ENCODE results near the gene ATP6V0A4. TPM values are rescaled to one million over a fixed set of nuclear protein-coding genes. Genes with fewer than 3 reads are reported as not detected.
"Not testable (repeated sequence)": the region's sequence is repeated elsewhere in the genome, so short reads cannot be mapped to it uniquely, and the experiment has no call there.

Gene ATP6V0A4
- total and polyA plus RNA-seq, 3 experiments from 2014 or later: not detected

DNA sequence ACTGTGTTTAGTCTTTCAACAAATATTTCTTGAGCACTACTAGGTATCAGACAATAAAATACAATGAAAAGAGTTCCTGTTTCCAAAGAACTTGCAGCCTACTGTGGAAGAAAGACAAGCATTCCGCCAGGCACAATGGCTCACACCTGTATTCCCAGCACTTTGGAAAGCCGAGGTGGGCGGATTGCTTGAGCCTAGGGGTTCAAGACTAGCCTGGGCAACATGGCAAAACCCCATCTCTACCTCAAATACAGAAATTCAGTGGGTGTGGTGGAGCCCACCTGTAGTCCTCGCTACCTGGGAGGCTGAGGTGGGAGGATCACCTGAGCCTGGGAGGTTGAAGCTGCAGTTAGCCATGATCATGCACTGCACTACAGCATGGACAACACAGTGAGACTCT lies 102.9 kb downstream of the ATP6V0A4 start:
- H3K4me3 ChIP-seq (ENCODE audit: low read length): no peak overlapping the region
- no peaks in the 10 kb centered on the region for H3K9me3 ChIP-seq (ENCODE audit: low read length)
- H3K4me1 Mint-ChIP-seq: no peaks in the 10 kb centered on the region
- ChIA-PET CTCF (no interaction called here), POLR2A (no interaction called here)
- H3K9me3 Mint-ChIP-seq: no peaks in the 10 kb centered on the region
- H3K27ac Mint-ChIP-seq: no peak overlapping the region
- H3K4me3 Mint-ChIP-seq: no peak overlapping the region
- H3K27me3 Mint-ChIP-seq: peaks cover 3 to 16% of the 10 kb centered on the region in 2 donors
- no peaks in the 10 kb centered on the region for H3K4me1 ChIP-seq (ENCODE audit: insufficient read depth, low read length)
- H3K27ac ChIP-seq (ENCODE audit: low read depth, low read length): no peak overlapping the region
- no peaks in the 10 kb centered on the region for H3K36me3 ChIP-seq (ENCODE audit: insufficient read depth, low read length)
- DNase-seq: no peak
- H3K36me3 Mint-ChIP-seq: no peaks in the 10 kb centered on the region
- no peaks in the 10 kb centered on the region for H3K27me3 ChIP-seq (ENCODE audit: insufficient read depth, low read length, poor library complexity, severe bottlenecking)

DNA sequence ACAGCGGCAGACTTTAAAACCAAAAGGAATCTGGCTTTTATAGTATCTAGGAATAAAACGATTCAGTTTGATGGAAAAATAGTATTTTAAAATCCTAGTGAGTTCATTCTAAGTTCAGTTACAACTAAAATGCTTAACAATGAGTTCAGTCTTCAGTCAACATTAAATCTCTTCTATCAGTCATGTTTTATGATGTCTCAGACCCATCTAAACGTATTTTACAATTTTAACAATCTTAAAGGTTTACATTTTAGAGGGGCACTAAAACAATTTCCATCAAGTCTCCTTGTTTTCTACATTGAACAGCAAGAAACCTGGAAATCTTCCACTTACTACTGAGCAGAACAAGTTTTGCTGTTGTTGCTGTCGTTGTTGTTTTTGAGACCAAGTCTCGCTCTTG lies 106.8 kb downstream of the ATP6V0A4 start:
- Mint-ChIP-seq H3K36me3 (no peaks in the 10 kb centered on the region), H3K9me3 (no peaks in the 10 kb centered on the region), H3K4me1 (no peaks in the 10 kb centered on the region), H3K27ac (no peak overlapping the region), H3K4me3 (no peak overlapping the region), H3K27me3 (peaks cover 5 to 21% of the 10 kb centered on the region in 2 donors)
- no peaks in the 10 kb centered on the region for H3K9me3 ChIP-seq (ENCODE audit: low read length)
- no peaks in the 10 kb centered on the region for H3K27me3 ChIP-seq (ENCODE audit: insufficient read depth, low read length, poor library complexity, severe bottlenecking)
- CTCF ChIA-PET: no interaction called here
- no peaks in the 10 kb centered on the region for H3K36me3 ChIP-seq (ENCODE audit: insufficient read depth, low read length)
- POLR2A ChIA-PET: no interaction called here
- H3K27ac ChIP-seq (ENCODE audit: low read depth, low read length): no peak overlapping the region
- H3K4me1 ChIP-seq (ENCODE audit: insufficient read depth, low read length): no peaks in the 10 kb centered on the region
- no peak overlapping the region for H3K4me3 ChIP-seq (ENCODE audit: low read length)
- DNase-seq: no peak

DNA sequence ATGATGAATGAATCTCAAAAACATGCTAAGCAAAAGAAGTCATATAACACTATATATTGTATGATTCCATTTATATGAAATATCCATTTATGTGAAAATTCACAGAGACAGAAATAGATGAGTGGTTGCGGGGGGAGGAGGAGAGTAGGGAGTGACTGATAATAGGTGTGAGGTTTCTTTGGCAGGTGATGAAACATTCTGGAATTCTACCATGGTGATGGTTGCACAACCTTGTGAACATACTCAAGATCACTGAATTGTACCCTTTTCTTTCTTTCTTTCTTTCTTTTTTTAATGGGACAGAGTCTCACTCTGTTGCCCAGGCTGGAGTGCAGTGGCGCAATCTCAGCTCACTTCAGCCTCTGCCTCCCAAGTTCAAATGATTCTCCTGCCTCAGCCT lies 107.5 kb downstream of the ATP6V0A4 start:
- H3K27ac Mint-ChIP-seq: no peak overlapping the region
- CTCF ChIA-PET: no interaction called here

GRCh38 chr7:138688037-138688436 lies 110.0 kb downstream of the ATP6V0A4 start:
- H3K4me3 ChIP-seq (ENCODE audit: low read length); H3K36me3 ChIP-seq (ENCODE audit: insufficient read depth, low read length); CTCF ChIA-PET; H3K27ac Mint-ChIP-seq; H3K4me3 Mint-ChIP-seq; H3K27ac ChIP-seq (ENCODE audit: low read depth, low read length); H3K9me3 ChIP-seq (ENCODE audit: low read length); H3K9me3 Mint-ChIP-seq; H3K27me3 ChIP-seq (ENCODE audit: insufficient read depth, low read length, poor library complexity, severe bottlenecking); POLR2A ChIA-PET; H3K4me1 Mint-ChIP-seq; H3K36me3 Mint-ChIP-seq; DNase-seq; H3K4me1 ChIP-seq (ENCODE audit: insufficient read depth, low read length): not testable (repeated sequence)
- H3K27me3 Mint-ChIP-seq: peaks cover 8 to 23% of the 10 kb centered on the region in 2 donors

More for the DNA sequence above, 107.5 kb downstream of the ATP6V0A4 start:
- POLR2A ChIA-PET: no interaction called here
- Histone ChIP-seq H3K9me3 (ENCODE audit: low read length) (no peaks in the 10 kb centered on the region), H3K27me3 (ENCODE audit: insufficient read depth, low read length, poor library complexity, severe bottlenecking) (no peaks in the 10 kb centered on the region), H3K27ac (ENCODE audit: low read depth, low read length) (no peak overlapping the region), H3K4me3 (ENCODE audit: low read length) (no peak overlapping the region), H3K36me3 (ENCODE audit: insufficient read depth, low read length) (no peaks in the 10 kb centered on the region), H3K4me1 (ENCODE audit: insufficient read depth, low read length) (no peaks in the 10 kb centered on the region)
- no peaks in the 10 kb centered on the region for H3K4me1 Mint-ChIP-seq
- no peak overlapping the region for H3K4me3 Mint-ChIP-seq
- no peaks in the 10 kb centered on the region for H3K36me3 Mint-ChIP-seq
- peaks cover 5 to 21% of the 10 kb centered on the region in 2 donors for H3K27me3 Mint-ChIP-seq
- no peaks in the 10 kb centered on the region for H3K9me3 Mint-ChIP-seq
- DNase-seq: no peak

DNA sequence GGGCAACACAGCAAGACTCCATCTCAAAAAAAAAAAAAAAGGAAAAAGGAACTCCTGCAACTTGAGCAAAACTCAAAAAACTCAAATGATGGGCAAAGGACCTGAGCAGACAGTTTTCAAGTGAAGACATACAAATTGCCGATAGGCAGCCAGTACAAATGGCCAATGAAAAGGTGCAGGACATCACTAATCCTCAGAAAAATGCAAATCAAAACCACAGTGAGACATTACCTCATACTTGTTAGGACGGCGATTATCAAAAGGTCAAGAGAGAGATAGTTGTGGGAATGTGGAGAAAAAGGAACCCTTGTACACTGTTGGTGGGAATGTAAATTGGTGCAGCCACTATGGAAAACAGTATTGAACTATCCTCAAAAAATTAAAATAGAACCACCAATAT lies 113.7 kb downstream of the ATP6V0A4 start:
- no peaks in the 10 kb centered on the region for H3K9me3 ChIP-seq (ENCODE audit: low read length)
- no peak for DNase-seq
- H3K27ac ChIP-seq (ENCODE audit: low read depth, low read length): no peak overlapping the region
- Mint-ChIP-seq H3K4me3 (no peak overlapping the region), H3K4me1 (no peaks in the 10 kb centered on the region), H3K9me3 (no peaks in the 10 kb centered on the region), H3K27me3 (peaks cover 9 to 35% of the 10 kb centered on the region in 2 donors), H3K27ac (no peak overlapping the region), H3K36me3 (no peaks in the 10 kb centered on the region)
- no peak overlapping the region for H3K4me3 ChIP-seq (ENCODE audit: low read length)
- no peaks in the 10 kb centered on the region for H3K36me3 ChIP-seq (ENCODE audit: insufficient read depth, low read length)
- H3K27me3 ChIP-seq (ENCODE audit: insufficient read depth, low read length, poor library complexity, severe bottlenecking): no peaks in the 10 kb centered on the region
- no peaks in the 10 kb centered on the region for H3K4me1 ChIP-seq (ENCODE audit: insufficient read depth, low read length)
- CTCF ChIA-PET: no interaction called here
- POLR2A ChIA-PET: no interaction called here

DNA sequence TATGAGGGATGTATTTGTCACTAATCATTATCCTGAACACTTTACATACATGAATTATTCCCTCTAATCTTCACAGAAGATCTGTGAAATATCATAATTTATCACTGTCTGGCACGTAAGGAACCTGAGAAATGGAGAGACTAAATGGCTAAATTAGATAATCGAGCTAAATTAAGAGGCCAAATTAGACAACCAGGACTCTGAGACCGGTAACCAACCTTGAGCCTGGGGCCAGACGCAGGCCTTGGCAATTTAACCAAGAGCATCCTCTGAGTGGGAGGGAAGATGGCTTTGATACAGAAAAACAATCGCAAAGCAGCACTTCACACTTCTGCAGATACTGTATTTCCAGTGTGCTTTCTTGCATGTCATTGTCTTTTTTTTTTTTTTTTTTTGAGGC lies 118.2 kb downstream of the ATP6V0A4 start:
- Mint-ChIP-seq H3K4me3 (no peak overlapping the region), H3K4me1 (no peaks in the 10 kb centered on the region), H3K27ac (no peak overlapping the region), H3K36me3 (no peaks in the 10 kb centered on the region), H3K27me3 (peaks cover 9 to 26% of the 10 kb centered on the region in 2 donors), H3K9me3 (no peaks in the 10 kb centered on the region)
- POLR2A ChIA-PET: no interaction called here
- H3K4me1 ChIP-seq (ENCODE audit: insufficient read depth, low read length): no peaks in the 10 kb centered on the region
- no peak overlapping the region for H3K4me3 ChIP-seq (ENCODE audit: low read length)
- DNase-seq: no peak
- no peaks in the 10 kb centered on the region for H3K36me3 ChIP-seq (ENCODE audit: insufficient read depth, low read length)
- no peak overlapping the region for H3K27ac ChIP-seq (ENCODE audit: low read depth, low read length)
- H3K27me3 ChIP-seq (ENCODE audit: insufficient read depth, low read length, poor library complexity, severe bottlenecking): no peaks in the 10 kb centered on the region
- H3K9me3 ChIP-seq (ENCODE audit: low read length): no peaks in the 10 kb centered on the region
- CTCF ChIA-PET: no interaction called here

DNA sequence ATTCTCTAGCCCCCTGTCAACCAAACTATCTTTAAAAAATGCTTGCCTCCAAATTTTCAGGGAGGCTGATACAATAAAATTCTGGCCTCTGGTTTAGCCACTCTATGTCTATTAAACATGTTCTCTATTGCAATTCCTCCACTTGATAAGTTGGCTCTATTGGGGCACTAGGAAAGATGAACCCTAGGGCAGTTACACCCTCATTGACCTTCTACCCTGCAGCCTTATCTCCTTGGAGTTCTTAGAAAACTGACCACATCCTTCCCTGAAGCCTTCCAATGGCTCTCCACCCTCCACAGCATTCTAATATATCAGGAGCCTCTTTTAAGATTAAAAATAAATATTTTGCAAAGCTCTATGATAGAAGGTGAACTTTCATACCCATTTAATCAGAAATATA lies 127.4 kb downstream of the ATP6V0A4 start:
- CTCF ChIA-PET: no interaction called here
- Mint-ChIP-seq H3K4me3 (no peak overlapping the region), H3K4me1 (no peaks in the 10 kb centered on the region), H3K36me3 (no peaks in the 10 kb centered on the region), H3K27ac (no peak overlapping the region), H3K9me3 (no peaks in the 10 kb centered on the region), H3K27me3 (peaks cover 21 to 48% of the 10 kb centered on the region in 2 donors)
- no peaks in the 10 kb centered on the region for H3K9me3 ChIP-seq (ENCODE audit: low read length)
- no peak for DNase-seq
- no peak overlapping the region for H3K4me3 ChIP-seq (ENCODE audit: low read length)
- H3K27me3 ChIP-seq (ENCODE audit: insufficient read depth, low read length, poor library complexity, severe bottlenecking): no peaks in the 10 kb centered on the region
- POLR2A ChIA-PET: no interaction called here
- no peaks in the 10 kb centered on the region for H3K36me3 ChIP-seq (ENCODE audit: insufficient read depth, low read length)
- H3K27ac ChIP-seq (ENCODE audit: low read depth, low read length): no peak overlapping the region
- H3K4me1 ChIP-seq (ENCODE audit: insufficient read depth, low read length): no peaks in the 10 kb centered on the region

DNA sequence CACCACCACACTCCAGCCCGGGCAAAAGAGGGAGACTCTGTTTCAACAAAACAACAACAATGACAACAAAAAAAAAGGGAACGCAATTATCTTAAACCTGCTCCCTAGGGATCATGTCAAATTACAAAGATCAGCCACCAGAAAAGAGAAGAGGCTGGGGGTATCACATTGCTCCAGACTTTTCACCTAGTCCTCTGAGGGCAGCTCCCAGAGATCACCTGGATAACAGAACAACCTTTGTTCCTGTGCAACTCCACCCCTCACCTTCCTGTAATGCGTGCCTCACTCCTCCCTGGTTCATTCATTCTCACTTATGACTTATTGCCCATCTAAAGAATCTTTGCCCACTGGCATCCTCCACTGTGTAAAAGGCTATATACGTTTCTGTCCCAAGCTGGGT lies 128.6 kb downstream of the ATP6V0A4 start:
- Histone ChIP-seq H3K36me3 (ENCODE audit: insufficient read depth, low read length) (no peaks in the 10 kb centered on the region), H3K4me3 (ENCODE audit: low read length) (no peak overlapping the region), H3K27me3 (ENCODE audit: insufficient read depth, low read length, poor library complexity, severe bottlenecking) (no peaks in the 10 kb centered on the region), H3K9me3 (ENCODE audit: low read length) (no peaks in the 10 kb centered on the region), H3K4me1 (ENCODE audit: insufficient read depth, low read length) (no peaks in the 10 kb centered on the region), H3K27ac (ENCODE audit: low read depth, low read length) (no peak overlapping the region)
- ChIA-PET POLR2A (no interaction called here), CTCF (no interaction called here)
- H3K36me3 Mint-ChIP-seq: no peaks in the 10 kb centered on the region
- no peaks in the 10 kb centered on the region for H3K9me3 Mint-ChIP-seq
- no peak overlapping the region for H3K27ac Mint-ChIP-seq
- peaks cover 21 to 56% of the 10 kb centered on the region in 2 donors for H3K27me3 Mint-ChIP-seq
- peaks cover 0 to 3% (median 0%) of the 10 kb centered on the region in 3 donors for H3K4me1 Mint-ChIP-seq
- H3K4me3 Mint-ChIP-seq: no peak overlapping the region
- DNase-seq: no peak

DNA sequence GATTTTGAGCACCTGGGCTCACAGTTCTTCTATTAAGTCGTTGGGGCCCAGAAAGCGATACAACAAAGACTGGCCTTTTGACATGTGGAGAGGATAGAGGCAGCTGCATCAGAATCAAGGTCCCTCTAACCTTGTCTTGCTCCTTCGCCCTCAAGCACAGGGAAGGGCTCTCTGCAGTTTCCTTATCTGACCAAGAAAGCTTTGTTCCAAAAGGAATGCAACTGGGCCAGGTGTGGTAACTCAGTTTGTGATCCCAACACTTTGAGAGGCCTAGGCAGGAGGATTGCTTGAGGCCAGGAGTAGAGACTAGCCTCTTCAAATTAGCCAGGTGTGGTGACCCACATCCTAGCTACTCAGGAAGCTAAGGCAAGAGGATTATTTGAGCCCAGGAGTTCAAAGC lies 129.1 kb downstream of the ATP6V0A4 start:
- H3K36me3 ChIP-seq (ENCODE audit: insufficient read depth, low read length): no peaks in the 10 kb centered on the region
- ChIA-PET POLR2A (no interaction called here), CTCF (no interaction called here)
- peaks cover 21 to 60% of the 10 kb centered on the region in 2 donors for H3K27me3 Mint-ChIP-seq
- H3K9me3 Mint-ChIP-seq: no peaks in the 10 kb centered on the region
- peaks cover 0 to 6% (median 0%) of the 10 kb centered on the region in 3 donors for H3K4me1 Mint-ChIP-seq
- H3K36me3 Mint-ChIP-seq: no peaks in the 10 kb centered on the region
- no peaks in the 10 kb centered on the region for H3K9me3 ChIP-seq (ENCODE audit: low read length)
- H3K4me3 ChIP-seq (ENCODE audit: low read length): no peak overlapping the region
- no peak overlapping the region for H3K4me3 Mint-ChIP-seq
- H3K27ac Mint-ChIP-seq: no peak overlapping the region
- no peak overlapping the region for H3K27ac ChIP-seq (ENCODE audit: low read depth, low read length)
- no peak for DNase-seq
- H3K4me1 ChIP-seq (ENCODE audit: insufficient read depth, low read length): no peaks in the 10 kb centered on the region
- no peaks in the 10 kb centered on the region for H3K27me3 ChIP-seq (ENCODE audit: insufficient read depth, low read length, poor library complexity, severe bottlenecking)
